HG03139 (cell line): ENCODE measurements around the gene SMARCD2.

ENCODE experiments used
- ATAC-seq: cut with Tn5 transposase; IDR thresholded peaks from one replicate; pipeline ENCODE4 v1.9.1; 2021; ENCODE audit not compliant: unreplicated experiment

Gene SMARCD2

GRCh38 chr17:63833026-63833740 lies 9.3 kb downstream of the SMARCD2 start:
- no peak for ATAC-seq

GRCh38 chr17:63832455-63832854 lies 10.0 kb downstream of the SMARCD2 start:
- no peak for ATAC-seq

DNA sequence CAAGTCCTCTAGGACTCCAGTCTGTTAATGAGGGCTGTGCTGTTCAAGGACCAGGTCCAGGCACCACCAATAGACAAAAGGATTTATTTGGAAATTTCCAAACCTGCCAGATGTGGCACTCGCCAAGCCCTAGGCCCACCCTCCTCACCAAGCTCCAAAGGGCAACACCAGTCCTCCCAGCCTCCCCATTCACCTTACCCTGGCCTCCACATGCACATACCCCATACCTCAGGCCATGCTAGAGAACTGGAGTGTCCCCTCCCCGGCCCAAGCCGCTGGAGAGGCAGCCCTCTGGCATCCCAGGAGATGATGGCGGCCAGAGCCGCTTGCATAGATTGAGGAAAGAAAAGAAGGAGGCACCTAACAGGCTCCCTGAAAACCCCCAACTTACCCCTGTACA lies 10.5 kb downstream of the SMARCD2 start:
- ATAC-seq, result no peak

DNA sequence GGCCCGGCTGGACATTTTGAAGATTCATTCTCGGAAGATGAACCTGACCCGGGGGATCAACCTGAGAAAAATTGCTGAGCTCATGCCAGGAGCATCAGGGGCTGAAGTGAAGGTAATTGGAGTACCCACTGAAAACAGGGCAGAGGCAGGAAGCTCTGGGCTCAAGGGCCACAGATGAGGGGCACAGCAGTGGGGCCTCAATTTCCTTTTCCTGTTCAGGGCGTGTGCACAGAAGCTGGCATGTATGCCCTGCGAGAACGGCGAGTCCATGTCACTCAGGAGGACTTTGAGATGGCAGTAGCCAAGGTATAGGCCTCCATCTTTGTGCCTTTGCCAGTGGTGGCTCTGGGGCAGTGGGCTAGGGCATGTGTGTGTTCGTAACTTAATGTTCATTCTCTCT lies 11.0 kb downstream of the SMARCD2 start:
- no peak for ATAC-seq

GRCh38 chr17:63830904-63831491 lies 11.5 kb downstream of the SMARCD2 start:
- ATAC-seq, result no peak

DNA sequence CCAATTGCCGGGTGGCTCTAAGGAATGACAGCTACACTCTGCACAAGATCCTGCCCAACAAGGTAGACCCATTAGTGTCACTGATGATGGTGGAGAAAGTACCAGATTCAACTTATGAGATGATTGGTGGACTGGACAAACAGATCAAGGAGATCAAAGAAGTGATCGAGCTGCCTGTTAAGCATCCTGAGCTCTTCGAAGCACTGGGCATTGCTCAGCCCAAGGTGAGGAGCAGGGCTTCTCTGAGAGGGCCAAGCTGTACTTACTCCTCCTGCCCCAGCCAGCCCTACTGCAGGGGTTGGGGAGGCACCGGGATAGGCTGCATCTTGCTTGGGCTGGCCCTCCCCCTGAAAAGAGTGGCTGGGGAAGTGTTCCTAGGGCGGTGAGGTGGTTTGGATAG lies 12.2 kb downstream of the SMARCD2 start:
- ATAC-seq, result no peak

DNA sequence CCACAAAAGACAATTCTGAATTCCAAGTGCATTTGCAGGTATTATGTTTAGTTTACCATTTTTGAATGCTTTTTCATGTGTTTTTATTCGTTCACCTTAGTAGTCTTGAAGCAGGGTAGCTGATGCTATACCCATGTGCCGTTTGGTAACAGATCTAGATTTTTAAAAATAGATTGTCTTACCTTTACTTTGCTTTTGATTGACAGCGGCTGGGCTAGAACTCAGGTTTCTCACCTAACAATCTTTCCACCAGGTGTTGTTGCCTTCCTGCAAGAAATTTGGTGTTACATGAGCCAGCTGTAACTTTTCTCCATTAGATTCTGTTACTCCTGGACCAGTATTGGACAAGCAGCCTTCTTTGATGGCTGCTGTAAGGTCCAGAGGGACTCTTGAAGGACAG lies 13.5 kb downstream of the SMARCD2 start:
- ATAC-seq, result no peak

GRCh38 chr17:63827801-63828221 lies 14.7 kb downstream of the SMARCD2 start:
- no peak for ATAC-seq

GRCh38 chr17:63827002-63827800 lies 15.3 kb downstream of the SMARCD2 start, which contains the start of the genes FTSJ3 and PSMC5:
Gene FTSJ3 (minus strand): TSS chr17:63827663. CDS start chr17:63826902, 761 bp downstream.
Gene PSMC5 (plus strand): TSS chr17:63827431. CDS start chr17:63827491, 60 bp downstream.
- ATAC-seq, result peak; percentile 82

- no peak for ATAC-seq
These were observed 15.9 kb downstream of the SMARCD2 start for GRCh38 chr17:63826468-63827001.

- ATAC-seq, result no peak
These were observed 18.1 kb downstream of the SMARCD2 start for GRCh38 chr17:63824362-63824761.

DNA sequence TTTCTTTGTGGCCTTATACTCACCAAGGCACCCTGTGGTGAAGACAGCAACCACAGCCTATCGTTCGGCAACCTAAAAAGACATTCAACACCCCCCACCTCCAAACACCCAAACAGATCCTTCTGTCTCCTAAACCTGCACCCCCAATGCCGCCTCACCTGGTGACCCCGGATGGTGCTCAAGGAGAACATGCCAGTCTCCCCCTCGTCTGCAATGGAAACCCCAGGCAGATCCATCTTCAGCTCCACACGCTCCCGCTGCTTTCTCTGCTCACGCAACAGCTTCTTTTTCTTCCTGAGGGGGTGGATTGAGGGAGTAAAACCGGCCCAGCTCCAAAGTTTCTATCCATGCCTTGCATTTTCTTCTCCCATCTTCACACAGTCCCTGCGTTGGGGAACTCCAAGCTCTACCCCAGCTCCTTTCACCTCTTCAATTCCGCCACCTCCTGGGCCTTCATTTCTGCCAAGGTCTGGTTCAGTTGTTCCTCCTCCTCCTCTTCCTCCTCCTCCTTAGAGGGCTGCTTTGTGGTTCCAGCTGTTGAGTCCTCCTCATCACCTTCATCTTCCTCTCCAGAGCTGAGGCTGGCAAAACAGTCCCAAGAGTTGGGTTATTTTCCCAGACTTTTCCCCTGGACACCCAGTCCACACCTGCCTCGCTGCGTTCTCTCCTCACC lies 18.7 kb downstream of the SMARCD2 start:
- no peak for ATAC-seq

DNA sequence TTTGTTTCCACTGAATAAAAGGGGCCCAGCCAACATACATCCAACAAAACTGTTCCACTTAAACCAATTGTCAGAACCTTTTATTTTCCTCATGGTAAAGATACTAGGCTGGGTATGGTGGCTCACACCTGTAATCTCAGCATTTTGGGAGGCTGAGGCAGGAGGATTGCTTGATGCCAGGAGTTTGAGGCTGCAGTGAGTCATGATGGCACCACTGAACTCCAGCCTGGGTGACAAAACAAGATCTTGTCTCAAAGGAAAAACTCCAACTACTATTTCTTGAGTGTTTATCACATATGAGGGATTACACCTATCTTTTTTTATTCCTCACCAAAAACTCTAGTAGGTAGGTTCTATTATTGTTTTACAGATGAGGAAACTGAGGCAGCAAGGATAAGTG lies 19.9 kb downstream of the SMARCD2 start:
- no peak for ATAC-seq

- no peak for ATAC-seq
These were observed 20.7 kb downstream of the SMARCD2 start for GRCh38 chr17:63821804-63822203.

DNA sequence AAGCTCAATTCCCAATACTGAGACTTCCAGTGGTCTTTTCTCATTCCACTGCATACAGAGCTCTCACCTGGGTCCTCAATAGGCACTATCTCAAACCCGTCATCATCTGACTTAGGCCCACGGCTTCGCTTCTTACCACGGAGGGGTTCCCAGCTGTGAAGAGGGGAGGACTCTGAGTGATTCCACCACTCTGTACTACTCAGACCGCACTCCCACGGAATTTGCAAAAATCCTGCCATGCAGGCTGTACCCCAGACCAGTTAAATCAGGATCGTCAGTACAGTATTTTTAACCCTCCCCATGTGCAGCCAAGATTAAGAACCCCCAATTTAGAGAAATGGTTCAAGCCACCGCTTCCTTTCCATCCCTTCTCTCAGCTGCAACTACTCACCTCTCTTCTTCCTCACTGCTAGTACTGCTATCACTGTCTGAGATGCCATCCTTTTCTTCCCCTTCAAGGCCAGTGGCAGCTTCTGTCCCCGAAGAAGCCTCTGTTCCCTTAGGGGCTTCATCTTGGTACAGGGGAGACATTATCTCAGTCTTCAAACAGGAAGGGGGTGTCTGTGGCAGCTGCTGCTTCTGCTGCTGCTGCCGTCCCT lies 21.4 kb downstream of the SMARCD2 start:
- ATAC-seq, result no peak

DNA sequence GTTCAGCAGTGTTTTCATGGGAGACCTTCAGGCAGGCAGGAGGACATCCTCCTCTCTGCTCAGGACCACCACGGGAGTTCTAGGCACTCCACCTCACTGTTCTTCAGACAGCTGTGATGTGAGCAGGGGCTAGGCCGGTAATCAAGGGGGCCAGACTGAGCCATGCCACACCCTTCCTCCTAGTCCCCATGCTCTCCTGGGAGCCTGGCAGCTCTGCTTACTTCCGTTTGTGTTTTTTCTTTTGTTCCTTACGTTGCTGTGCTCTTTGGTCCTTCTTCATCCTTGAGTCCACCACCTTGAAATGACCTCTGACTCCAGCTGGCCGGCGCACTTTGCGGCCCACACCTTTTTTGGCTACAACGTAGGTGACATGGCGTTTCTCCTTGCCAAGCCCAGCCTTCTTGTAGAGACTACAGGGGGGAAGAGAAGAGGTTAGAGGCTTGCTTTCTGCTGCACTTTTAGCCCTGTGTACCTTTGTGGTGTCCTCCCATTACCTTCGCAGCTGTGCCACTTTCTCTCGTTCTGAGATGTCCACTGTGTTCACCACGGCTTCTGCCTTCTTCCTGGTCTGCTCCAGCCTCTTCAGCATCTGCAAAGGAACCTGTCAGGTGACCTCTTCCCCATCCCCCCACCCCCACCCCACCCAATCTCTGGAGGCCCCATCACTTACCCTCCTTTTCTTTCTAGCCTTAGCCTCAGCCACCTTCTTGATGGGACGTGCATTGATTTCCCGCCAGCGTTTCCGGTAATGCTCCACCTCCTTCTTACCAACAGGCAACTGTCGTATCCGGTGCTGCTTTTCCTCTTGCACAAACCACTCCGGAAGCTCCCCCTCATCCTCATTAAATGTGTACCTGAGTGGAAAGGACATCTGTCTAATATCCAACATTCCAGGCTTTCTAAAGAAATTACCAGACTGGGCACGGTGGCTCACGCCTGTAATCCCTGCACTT lies 22.6 kb downstream of the SMARCD2 start:
- no peak for ATAC-seq

DNA sequence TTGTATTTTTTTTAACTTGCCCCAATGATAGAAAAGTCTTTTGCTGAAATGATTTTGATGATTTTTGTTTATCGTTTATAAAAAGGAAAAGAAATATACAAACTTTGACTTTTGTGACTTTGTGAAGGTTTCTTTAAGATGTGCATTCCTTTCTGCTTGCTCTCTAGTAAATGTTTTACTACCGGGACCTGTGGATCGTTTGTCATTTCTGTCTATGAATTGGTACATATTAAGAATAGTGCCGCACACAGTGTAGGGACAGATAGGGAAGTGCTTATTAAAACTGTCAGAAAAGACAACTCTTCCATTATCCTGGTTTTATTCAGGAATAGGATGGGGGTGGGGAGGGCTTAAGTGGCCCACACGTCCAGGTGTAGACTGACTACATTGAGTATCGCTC lies 23.4 kb downstream of the SMARCD2 start:
- ATAC-seq, result no peak

- ATAC-seq, result no peak
These were observed 24.6 kb downstream of the SMARCD2 start for GRCh38 chr17:63817736-63818385.

DNA sequence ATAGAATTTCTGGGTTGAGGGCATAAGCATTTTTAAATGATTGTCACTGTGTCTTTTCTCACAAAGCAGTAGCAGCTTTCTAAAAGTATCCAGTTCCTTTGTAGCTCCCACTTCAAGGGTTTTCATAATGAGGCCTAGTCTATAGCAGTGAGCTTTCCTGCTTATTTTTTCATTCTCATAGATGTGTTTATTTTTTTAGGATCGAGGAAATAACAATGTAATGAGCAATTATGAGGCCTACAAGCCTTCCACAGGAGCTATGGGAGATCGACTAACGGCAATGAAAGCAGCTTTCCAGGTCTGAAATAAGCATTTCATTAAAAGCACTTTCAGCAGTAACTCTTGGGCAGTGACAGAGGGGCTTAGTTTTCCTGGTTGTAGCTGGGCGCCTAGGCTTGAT lies 25.8 kb downstream of the SMARCD2 start:
- no peak for ATAC-seq
